IPS DF 4.7 (cell line): Measurements from ENCODE around the gene TEDC1.

Experiments
- DNase-seq: peaks from one replicate; pipeline ENCODE4 v3.0.0-alpha.2; 2013; ENCODE audit warnings: low spot score; ENCODE audit errors: extremely low read depth

The TEDC1 gene

DNA sequence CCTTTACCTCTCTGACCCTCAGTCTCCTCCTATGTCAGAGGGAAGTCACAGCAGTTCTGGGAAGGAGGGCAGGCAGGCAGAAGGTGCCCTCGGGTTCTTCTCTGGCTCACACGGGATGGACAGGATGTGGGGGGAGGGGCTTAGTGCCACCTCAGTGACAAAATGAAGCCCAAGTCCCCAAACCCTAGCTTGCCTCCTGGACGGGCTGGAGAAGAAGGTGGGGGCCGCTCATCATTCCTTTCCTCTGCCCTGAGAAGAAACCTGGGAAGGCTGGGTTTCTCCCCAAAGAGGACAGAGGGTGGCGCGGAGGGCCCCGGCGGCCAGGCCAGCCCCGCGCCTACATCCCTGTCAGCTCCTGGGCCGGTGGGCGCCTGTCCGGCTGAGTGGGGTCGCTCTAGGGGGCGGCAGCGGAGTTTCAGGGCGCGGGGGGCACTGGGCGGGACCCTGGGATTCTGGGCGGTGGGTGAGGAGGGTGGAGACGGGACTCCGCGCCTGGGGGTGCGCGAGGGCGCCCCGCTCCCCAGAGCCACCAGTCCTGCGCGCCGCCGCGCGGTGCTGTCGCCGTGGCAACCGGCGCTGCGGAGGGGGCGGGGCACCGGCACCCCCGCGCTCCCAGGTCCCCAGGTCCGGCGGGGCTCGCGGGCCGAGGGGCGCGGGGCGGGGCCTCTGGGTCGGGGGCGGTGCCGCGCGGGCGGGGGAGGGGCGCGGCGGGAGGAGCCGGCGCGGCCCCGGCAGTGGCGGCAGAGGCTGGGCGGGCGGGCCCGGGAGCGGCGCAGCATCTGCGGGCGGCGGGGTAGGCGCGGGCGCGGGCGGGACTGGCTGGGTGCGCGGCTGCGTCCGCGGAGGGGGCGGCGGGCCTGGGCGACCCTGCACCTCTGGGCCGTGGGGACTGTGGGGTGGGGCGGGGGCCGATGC, 35.1 kb downstream of the TEDC1 start, which contains the start of gene TMEM121:
Gene TMEM121, plus strand, starts transcription at position 723 of the 915 bp plus-strand sequence. CDS start 2,252 bp downstream, outside the sequence.
- DNase-seq = no peak

DNA sequence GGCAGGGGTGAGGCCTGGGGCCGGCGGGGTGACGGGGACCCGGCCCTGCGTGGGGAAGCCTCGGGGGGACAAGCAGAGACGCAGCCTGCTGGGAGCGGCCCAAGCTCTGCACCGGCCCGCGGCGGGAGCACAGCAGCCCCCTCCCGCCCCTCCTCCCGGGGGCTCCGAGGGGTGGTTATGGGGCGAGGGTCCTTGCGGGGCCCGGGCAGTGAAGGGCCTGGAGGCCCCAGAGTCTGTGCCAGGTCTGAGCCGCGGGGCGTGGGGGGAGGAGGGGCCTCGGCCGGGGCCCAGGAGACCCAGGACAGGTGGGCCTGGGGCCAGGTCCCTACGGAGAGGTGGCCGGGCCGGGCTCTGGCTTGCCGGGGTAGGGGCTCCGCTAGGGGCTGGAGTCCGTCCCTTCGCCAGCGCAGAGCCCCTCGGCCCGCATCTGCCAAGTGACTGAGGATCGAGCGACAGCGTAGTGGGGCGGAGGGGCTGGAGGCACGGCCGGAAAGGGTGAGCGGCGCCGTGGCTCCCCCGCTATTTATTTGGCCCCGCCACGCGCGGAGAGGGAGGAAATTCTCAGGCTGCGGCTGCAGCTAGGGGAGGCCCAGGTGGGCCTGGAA, 35.8 kb downstream of the TEDC1 start:
- no peak for DNase-seq

DNA sequence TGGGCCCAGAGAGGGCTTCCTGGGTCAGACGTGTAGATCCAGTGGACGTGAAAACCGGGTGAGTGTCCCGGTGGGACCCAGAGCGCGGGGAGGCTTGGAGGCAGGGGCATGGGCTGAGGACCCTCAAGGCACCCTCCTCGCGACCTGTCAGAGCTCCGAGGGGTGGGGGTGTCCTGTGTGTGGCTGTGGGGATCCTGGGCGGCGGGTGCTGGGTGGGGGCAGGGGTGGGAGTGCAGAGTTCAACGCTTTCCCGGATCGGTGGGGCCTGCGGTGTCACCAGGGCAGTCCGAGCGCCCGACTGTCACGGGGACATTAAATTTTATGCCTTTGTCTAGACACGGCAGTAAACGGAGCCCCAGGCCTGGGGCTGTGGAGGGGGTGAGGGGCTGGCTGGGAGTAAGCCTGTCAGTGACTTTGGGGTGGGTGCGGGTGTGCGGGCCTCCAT, 36.4 kb downstream of the TEDC1 start:
- no peak for DNase-seq

DNA sequence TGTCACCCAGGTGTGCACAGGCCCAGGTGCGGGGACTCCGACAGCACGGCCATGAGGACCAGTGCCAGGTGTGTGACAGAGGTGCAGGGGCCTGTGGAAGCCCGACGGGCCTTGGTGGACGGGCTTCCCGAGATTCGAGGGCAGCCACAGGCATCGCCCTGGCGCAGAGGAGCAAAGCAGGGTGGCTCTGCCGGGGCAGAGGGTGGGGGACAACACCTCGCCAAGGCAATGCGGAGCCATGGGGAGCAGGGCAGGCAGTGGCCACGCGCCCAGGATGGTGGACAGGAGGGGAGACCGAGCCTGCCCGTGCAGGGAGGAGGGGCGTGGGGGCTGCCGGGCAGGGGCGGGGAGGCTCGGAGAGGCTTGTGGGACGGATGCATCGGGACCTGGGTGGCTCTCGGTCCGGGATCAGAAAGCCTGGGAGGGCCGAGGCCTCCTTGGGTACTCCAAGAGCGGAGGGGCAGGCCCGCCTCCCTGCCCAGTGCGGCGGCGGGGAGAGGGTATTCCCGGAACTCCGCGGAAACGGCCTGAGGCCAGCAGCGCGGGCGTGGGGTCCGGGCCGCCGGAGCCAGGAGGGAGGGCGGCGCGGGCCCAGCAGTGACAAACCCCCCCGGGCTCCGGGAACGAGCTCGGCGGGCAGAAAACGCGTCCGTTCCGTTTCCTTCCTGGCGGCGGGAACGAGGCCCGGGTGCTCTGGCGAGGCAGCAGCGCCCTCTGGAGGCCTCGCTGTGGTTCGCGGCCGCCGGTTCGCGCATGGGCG, 37.0 kb downstream of the TEDC1 start:
- no peak for DNase-seq

DNA sequence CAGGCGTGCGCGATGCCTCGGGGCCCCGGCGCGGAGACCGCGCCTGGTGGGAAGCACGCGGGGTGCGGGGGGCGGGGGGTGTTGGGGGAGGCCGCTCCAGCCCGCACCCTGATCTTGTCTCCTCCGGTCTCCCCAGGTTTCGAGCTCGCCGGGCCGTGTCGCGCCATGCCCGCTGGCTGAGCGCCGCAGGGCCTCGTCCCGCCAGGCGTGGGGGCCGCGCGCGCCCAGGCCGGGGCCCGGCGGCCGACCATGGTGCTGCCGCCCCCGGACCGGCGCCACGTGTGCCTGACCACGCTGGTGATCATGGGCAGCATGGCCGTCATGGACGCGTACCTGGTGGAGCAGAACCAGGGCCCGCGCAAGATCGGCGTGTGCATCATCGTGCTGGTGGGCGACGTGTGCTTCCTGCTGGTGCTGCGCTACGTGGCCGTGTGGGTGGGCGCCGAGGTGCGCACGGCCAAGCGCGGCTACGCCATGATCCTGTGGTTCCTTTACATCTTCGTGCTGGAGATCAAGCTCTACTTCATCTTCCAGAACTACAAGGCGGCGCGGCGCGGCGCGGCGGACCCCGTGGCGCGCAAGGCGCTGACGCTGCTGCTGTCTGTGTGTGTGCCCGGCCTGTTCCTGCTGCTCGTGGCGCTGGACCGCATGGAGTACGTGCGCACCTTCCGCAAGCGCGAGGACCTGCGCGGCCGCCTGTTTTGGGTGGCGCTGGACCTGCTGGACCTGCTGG, 37.7 kb downstream of the TEDC1 start:
- no peak for DNase-seq

GRCh38 chr14:105529319-105529568, 38.2 kb downstream of the TEDC1 start:
- no peak for DNase-seq

GRCh38 chr14:105529569-105530284, 38.7 kb downstream of the TEDC1 start:
- DNase-seq = no peak

GRCh38 chr14:105530285-105531087, 39.4 kb downstream of the TEDC1 start:
- DNase-seq = no peak

GRCh38 chr14:105531088-105531893, 40.2 kb downstream of the TEDC1 start:
- no peak for DNase-seq

GRCh38 chr14:105531894-105532623, 41.0 kb downstream of the TEDC1 start:
- no peak for DNase-seq

- no peak for DNase-seq
Measured at GRCh38 chr14:105532735-105533141, 41.7 kb downstream of the TEDC1 start.

- no peak for DNase-seq
Measured at GRCh38 chr14:105533391-105533790, 42.3 kb downstream of the TEDC1 start.

DNA sequence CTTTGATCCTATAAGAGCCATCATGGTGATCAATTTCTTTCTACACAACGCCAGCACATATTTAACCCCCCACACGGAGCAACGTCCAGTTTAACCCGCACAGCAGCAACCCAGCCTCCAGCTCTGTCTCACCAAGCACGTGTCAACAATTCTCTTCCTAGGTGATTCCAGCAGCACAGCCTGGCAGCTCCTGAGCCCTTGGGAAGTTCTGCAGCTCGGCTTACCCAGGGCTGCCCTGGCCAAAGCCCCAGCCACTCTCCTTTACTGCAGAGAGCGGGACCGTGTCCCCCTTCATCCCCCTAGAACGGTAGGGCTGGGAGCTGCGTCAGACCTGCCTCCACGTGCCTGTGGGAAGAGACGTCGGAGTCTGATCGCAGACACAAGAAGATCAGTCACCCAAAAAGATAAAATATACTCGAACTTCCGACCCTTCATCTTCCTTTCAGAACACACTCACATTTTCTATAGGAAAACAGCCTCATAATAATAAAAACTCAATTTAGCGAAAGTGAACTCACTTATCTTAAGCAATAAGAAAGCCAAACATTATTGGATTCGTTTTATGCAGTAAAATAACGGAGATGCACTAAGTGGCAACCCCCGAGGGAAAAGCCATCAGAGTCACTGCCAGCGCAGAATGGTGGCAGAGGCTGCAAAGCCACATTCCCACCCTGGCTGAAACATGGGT, 42.9 kb downstream of the TEDC1 start:
- no peak for DNase-seq

- DNase-seq = no peak
Measured at GRCh38 chr14:105534586-105534985, 43.5 kb downstream of the TEDC1 start.

GRCh38 chr14:105536051-105536450, 45.0 kb downstream of the TEDC1 start:
- no peak for DNase-seq

DNA sequence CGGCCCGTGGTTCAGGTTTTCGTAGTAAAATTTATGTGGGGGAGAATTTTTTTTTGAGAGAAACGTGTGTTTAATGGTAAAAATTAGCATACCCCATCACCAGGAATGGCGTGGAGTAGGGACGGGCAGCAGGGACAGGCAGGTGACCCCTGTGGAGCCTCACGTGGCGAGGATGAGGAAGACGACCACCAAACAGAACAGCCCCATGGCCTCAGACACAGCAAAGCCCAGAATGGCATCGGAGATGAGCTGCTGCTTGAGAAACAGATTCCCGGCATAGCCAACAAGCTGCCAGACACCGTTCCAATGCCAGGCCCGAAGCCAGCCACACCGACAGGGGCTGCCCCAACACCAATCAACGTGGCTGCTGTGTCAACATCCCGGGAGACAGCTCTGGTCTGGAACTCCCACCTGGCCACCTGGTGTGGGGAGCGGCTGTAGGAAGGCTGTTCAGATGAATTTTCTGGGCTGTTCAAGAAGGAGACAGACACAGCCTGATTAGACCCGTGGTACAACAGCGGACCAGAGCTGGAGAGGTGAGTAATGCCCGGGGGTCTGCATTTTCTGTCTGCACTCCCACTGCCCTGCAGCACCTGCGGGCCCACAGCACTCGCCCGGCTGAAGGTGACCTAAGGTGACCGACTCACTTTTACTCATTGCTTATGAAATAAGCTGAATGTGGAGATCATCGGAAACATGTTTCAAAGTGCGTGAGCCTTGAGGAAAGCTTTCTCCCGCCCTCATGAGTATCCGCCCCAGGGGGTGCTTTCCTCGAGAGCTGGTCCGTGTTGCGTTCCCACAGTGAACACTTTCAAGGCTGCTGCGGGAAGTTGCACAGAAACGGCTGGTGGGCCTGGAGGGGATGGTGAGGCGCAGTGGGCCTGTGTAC, 45.9 kb downstream of the TEDC1 start:
- DNase-seq = no peak
